Measurements from ENCODE around the gene UBALD2. TPM values are rescaled to one million over a fixed set of nuclear protein-coding genes. Genes with fewer than 3 reads are reported as not detected.
"Not testable (repeated sequence)": the region's sequence is repeated elsewhere in the genome, so short reads cannot be mapped to it uniquely, and the experiment has no call there.

The UBALD2 gene
- total RNA-seq, 2 donors from 2014 or later: 36.0 to 46.0 TPM

GRCh38 chr17:76254275-76254674, 10.9 kb upstream of the UBALD2 start:
- H3K9ac ChIP-seq (ENCODE audit: extremely low read depth, low read length, poor library complexity, severe bottlenecking): no peak overlapping the region
- H3K27me3 ChIP-seq (ENCODE audit: control insufficient read depth, insufficient read depth, low read length, poor library complexity, severe bottlenecking): no peaks in the 10 kb centered on the region
- H3K9me3 ChIP-seq (ENCODE audit: control insufficient read depth, low read length): no peaks in the 10 kb centered on the region
- H3K4me1 ChIP-seq (ENCODE audit: control insufficient read depth, insufficient read depth, low read length): peaks cover 4% of the 10 kb centered on the region
- 94 to 100% methylated on average over 3 to 5 of the region's 5 CpGs for WGBS, 2 experiments (ENCODE audit: insufficient coverage in 1 of 2, insufficient read length in 1 of 2)
- H3K4me3 Mint-ChIP-seq: no peak overlapping the region
- H3K27me3 Mint-ChIP-seq (ENCODE audit: insufficient read depth): peaks cover 2% of the 10 kb centered on the region
- no peak overlapping the region for H3K27ac Mint-ChIP-seq
- H3K9me3 Mint-ChIP-seq: peaks cover 10% of the 10 kb centered on the region
- peak; percentile 17 for DNase-seq
- no peak overlapping the region for H3K4me3 ChIP-seq (ENCODE audit: low read length)
- no peak overlapping the region for H3K27ac ChIP-seq (ENCODE audit: low read depth, low read length)
- peaks cover 3% of the 10 kb centered on the region for H3K4me1 Mint-ChIP-seq
- H3K36me3 Mint-ChIP-seq (ENCODE audit: low read depth): no peaks in the 10 kb centered on the region
- TF ChIP-seq CTCF (conservative IDR thresholded peaks at IDR 0.05): no peak
- H3K36me3 ChIP-seq (ENCODE audit: control insufficient read depth, insufficient read depth, low read length): no peaks in the 10 kb centered on the region

- H3K9me3 Mint-ChIP-seq: peaks cover 10% of the 10 kb centered on the region
- H3K27ac ChIP-seq (ENCODE audit: low read depth, low read length): no peak overlapping the region
- 91 to 97% methylated on average over 5 to 6 of the region's 6 CpGs for WGBS, 2 experiments (ENCODE audit: insufficient coverage in 1 of 2, insufficient read length in 1 of 2)
- H3K9ac ChIP-seq (ENCODE audit: extremely low read depth, low read length, poor library complexity, severe bottlenecking): no peak overlapping the region
- DNase-seq: no peak
- no peaks in the 10 kb centered on the region for H3K9me3 ChIP-seq (ENCODE audit: control insufficient read depth, low read length)
- H3K27me3 ChIP-seq (ENCODE audit: control insufficient read depth, insufficient read depth, low read length, poor library complexity, severe bottlenecking): no peaks in the 10 kb centered on the region
- peaks cover 2% of the 10 kb centered on the region for H3K27me3 Mint-ChIP-seq (ENCODE audit: insufficient read depth)
- H3K4me3 Mint-ChIP-seq: no peak overlapping the region
- H3K27ac Mint-ChIP-seq: no peak overlapping the region
- H3K36me3 ChIP-seq (ENCODE audit: control insufficient read depth, insufficient read depth, low read length): no peaks in the 10 kb centered on the region
- no peaks in the 10 kb centered on the region for H3K36me3 Mint-ChIP-seq (ENCODE audit: low read depth)
- H3K4me1 ChIP-seq (ENCODE audit: control insufficient read depth, insufficient read depth, low read length): peaks cover 4% of the 10 kb centered on the region
- no peak overlapping the region for H3K4me3 ChIP-seq (ENCODE audit: low read length)
- no peak for TF ChIP-seq CTCF (conservative IDR thresholded peaks at IDR 0.05)
- peaks cover 10% of the 10 kb centered on the region for H3K4me1 Mint-ChIP-seq
Observed at GRCh38 chr17:76255801-76256429, 9.2 kb upstream of the UBALD2 start.

- WGBS, 2 experiments (ENCODE audit: insufficient coverage in 1 of 2, insufficient read length in 1 of 2): 94 to 97% methylated on average over 17 to 19 of the region's 19 CpGs
- H3K27me3 Mint-ChIP-seq (ENCODE audit: insufficient read depth); H3K27ac ChIP-seq (ENCODE audit: low read depth, low read length); H3K9me3 ChIP-seq (ENCODE audit: control insufficient read depth, low read length); H3K36me3 ChIP-seq (ENCODE audit: control insufficient read depth, insufficient read depth, low read length); H3K4me1 ChIP-seq (ENCODE audit: control insufficient read depth, insufficient read depth, low read length); H3K4me3 ChIP-seq (ENCODE audit: low read length); H3K27ac Mint-ChIP-seq; H3K9ac ChIP-seq (ENCODE audit: extremely low read depth, low read length, poor library complexity, severe bottlenecking); DNase-seq; H3K4me3 Mint-ChIP-seq; H3K36me3 Mint-ChIP-seq (ENCODE audit: low read depth); H3K27me3 ChIP-seq (ENCODE audit: control insufficient read depth, insufficient read depth, low read length, poor library complexity, severe bottlenecking); H3K9me3 Mint-ChIP-seq: not testable (repeated sequence)
- H3K4me1 Mint-ChIP-seq: peaks cover 10% of the 10 kb centered on the region
Observed at GRCh38 chr17:76256430-76257050, 8.6 kb upstream of the UBALD2 start.

Data from endodermal cell (in vitro differentiated cells).